NCI-H82 treated with DMSO at 0.1 percent for 48 hours (cell line): ENCODE results near the gene DUOX1.

Experiments used
- DNase-seq: peaks from one replicate; lab custom pipeline; 2025; ENCODE audit not compliant: unreplicated experiment; lab: John Stamatoyannopoulos, UW

Gene DUOX1

GRCh38 chr15:45185903-45186770 lies 56.3 kb downstream of the DUOX1 start:
- no peak for DNase-seq

DNA sequence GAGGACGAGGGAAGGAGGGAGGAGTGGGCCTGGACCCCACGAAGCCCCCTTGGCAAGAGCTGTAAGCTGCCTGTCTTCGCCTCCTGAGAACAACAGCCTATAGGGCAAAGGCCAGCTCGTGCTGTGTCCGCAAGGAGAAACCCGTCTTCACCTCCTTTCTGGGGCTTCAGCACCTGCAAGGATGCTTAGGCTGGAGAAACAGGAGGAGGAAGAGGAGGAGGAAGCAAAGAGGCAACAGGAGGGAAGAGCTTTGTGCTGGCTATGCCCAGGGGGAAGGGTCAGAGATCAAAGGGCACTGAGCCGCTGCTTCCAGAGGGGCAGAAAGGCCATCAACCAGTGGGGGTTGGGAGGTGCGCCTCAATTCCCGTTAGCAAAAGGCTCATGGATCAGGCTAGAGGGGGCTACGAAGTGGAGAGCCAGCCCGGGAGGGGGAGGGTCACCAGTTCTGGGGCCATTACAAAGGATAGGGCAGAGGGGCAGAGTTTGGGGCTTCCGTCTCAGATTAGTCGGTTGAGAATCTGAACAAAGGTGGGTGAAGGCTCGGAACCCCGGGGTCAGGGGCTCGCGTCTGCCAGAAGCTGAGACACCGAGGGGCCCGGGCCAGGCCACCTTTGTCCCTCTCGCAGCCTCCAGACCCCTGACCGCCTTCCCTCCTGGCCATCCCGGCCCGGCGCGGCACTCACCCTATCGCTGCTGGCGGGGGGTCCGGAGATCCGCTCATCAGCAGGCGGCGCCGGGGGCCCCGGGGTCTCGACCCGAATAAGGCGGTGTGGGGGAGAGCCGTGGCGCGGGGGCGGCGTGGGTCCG lies 57.2 kb downstream of the DUOX1 start:
- no peak for DNase-seq

DNA sequence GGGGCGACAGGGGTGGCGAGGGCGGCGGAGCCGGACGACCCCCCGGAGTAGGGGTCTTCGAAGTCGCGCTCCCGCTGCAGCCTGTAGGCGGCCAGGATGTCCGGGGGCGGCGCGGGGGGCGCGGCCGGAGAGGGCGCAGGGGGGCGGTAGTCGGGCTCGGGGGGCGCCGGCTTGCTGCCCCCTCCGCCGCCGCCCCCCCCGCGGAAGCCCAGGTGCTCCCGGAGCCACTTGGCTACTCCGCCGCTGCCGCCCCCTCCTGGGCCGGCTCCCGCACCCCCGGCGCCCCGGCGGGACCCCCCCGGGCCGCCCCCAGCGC lies 57.7 kb downstream of the DUOX1 start:
- DNase-seq = no peak

GRCh38 chr15:45187894-45188830 lies 58.4 kb downstream of the DUOX1 start, which contains the start of gene SHF:
SHF (minus strand) TSS chr15:45187966; CDS start chr15:45187951, 15 bp downstream.
- DNase-seq = peak; percentile 83

DNA sequence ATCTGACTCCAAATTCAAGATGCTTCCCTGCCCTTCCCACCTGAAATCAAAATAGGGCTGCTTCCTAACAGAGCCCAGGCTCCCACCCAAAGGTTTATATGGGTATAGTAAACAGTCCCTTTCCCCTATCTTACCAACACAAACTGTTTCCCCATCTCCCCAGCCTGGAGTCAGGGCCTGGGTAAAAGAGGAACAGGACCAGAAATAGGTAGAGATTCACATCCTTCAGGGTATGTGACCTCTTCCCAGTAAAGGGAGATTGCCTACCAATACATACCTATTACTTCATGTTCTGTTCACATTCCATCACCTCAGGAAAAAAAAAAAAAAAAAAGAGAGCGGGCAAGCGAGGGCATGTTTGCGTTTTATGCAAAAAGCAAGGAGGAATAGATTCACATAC lies 67.7 kb downstream of the DUOX1 start:
- DNase-seq = no peak

DNA sequence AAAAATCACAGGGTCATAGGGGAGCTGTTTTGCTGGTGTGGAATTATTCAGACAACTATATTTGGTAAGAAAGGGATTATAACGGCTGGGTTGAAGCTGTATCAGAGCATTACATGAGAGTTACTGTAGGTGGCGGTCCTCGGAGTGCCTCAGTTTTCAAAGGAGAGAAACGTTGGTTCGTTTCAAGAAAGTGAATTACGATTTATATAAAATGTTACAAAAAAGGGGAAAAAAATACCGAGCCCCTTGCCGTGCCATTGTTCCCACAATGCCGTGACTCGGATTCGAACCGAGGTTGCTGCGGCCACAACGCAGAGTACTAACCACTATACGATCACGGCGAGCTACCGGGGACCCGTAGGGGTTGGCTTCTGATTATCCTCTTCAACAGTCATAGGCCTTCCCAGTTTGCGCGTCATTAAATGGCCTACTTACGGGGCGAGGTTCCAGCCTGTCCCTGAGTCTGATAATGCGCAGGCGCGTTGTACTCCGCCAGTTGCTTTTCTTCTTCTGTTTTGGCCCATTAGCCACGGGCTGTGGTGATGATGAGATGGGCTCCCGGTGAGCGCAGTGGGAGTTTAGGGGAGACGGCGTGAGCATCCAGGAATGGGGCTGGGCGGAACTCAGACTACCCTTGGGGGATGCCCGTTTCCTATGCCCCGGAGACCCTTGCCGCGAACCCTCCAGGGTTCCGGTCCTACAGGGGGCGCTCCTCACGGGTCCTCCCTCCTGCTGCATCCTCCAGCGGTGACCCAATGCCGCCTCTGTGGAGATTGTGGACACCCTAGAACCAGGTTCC lies 68.7 kb downstream of the DUOX1 start:
- DNase-seq = peak; percentile 92

GRCh38 chr15:45199136-45199810 lies 69.5 kb downstream of the DUOX1 start:
- peak; percentile 21 for DNase-seq

DNA sequence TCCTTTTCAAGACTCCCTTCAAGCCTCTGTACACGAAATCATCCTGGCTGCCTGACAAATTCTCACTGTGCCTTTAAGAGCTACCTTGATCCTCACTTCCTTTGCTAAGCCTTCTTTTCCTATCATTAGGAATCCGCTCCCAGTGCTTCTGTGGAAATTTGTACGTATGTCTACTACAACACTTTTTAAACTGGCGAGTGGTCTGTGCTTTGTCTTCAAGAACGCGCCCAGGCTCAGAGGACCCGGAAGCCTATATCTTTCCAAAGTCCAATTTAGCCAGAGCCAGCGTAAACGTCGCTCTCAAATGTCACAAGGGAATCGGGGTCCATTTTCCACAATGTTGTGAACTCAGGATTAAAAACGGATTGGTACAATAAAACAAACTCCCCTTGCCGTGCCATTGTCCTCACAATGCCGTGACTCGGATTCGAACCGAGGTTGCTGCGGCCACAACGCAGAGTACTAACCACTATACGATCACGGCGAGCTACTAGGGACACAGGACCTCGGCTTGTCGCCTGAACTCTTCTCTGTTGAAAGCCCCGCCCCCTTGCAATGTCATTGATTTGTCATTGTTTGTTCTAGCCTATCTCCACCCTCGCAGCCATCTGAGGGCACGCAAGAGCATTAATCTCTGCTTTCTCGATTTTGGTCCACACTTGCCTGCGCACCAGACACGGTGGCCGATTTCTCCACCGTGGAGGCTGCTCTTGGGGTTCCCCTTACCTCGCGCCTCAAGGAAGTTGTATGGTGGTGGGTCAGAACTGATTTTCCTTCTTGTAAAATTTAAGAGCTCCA lies 70.4 kb downstream of the DUOX1 start:
- DNase-seq = peak; percentile 87

DNA sequence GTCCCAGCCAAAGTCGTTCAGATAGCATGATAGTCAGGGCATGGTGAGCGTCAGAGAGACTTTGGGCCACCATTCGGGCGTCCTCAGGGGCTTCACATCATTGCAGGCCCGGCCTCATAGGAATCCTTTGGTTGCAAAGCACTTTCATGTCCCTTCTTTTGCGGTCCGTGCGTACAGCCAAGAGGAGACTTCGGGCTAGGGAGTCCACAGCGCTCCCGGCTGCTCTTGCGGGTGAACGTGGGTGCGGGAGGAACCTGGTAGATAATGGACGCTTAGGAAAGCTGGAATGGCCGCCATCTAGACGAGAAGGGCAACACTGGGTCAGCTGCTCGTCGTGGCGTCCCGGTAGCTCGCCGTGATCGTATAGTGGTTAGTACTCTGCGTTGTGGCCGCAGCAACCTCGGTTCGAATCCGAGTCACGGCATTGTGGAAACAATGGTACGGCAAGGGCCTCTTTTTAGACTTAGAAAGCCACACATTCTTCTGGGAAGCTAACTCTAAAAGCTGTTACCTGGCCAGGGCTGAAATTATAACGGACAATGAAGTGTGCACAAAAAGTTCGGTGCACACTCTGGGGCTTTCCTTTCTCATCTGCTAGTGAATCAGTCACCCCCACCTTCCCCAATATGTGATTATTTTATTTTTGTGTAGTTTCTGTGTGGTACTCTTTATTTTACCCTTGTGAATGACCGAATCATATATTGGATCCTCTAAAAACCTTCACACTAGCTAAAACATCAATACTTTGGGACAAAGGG lies 71.2 kb downstream of the DUOX1 start:
- DNase-seq = peak; percentile 55

- DNase-seq = no peak
Observed at GRCh38 chr15:45201557-45201859, 71.7 kb downstream of the DUOX1 start.

DNA sequence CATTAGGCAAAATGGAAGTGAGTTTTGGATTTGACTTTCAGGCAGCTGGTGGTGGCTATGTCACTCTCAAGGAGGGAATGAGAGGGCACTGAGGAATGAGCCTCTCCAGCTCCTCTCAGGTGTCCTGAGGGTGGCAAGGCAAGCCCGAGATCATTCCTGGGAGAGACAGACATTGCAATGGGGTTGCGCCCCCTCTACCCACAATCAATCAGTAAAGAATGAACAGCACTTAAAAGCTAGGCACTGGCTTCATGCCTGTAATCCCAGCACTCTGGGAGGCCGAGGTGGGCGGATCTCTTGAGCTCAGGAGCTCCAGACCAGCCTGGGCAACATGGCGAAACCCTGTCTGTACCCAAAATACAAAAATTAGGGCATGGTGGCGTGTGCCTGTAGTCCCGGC lies 72.1 kb downstream of the DUOX1 start:
- no peak for DNase-seq

GRCh38 chr15:45203182-45203581 lies 73.4 kb downstream of the DUOX1 start:
- no peak for DNase-seq

- DNase-seq = peak; percentile 48
Observed at GRCh38 chr15:45205192-45205591, 75.4 kb downstream of the DUOX1 start.

DNA sequence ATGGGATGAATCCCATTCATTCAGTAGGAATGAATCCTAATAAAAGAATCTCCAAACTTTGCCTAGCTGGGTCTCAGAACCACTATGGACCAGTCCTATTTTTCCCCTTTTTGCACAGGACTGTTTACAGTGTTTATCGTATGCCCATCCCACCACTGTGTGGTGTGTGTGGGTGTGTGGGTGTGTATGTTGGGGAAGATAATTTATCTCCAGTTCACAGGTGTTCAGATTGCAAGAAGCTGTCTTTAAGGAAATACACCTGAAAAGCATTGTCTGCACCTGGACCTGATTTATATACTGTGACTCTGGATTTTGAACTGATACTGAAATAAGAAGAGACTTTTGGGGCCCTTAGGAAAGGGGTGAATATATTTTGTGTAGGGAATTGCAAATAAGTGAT lies 82.7 kb downstream of the DUOX1 start:
- DNase-seq = no peak
